Esophagus squamous epithelium (tissue), 5 donors: ENCODE results near the gene PDS5A. TPM values are rescaled to one million over a fixed set of nuclear protein-coding genes. Genes with fewer than 3 reads are reported as not detected.
"Not testable (repeated sequence)": the region's sequence is repeated elsewhere in the genome, so short reads cannot be mapped to it uniquely, and the experiment has no call there.

ENCODE experiments used
- DNase-seq: peaks from one replicate; lab custom pipeline; 2025; lab: John Stamatoyannopoulos, UW
- H3K27ac ChIP-seq, 4 donors: fragments of 200-600 bp; sonication (generic); one replicate each; pipeline ENCODE4 v1.5.1; 2016 to 2019; ENCODE audit warnings: mild to moderate bottlenecking in 1 of 4
- H3K27me3 ChIP-seq, 4 donors: fragments of 200-600 bp; sonication (generic); 1 replicate in 3 of 4; 2 replicates in 1 of 4; pipeline versions ENCODE4 v1.5.1 to v1.6.0; 2017 to 2021; ENCODE audit warnings: antibody characterized with exemption in 1 of 4
- H3K36me3 ChIP-seq, 3 donors: fragments of 200-600 bp; sonication (generic); one replicate each; pipeline ENCODE4 v1.5.1; 2016 to 2019
- H3K4me1 ChIP-seq, 3 donors: fragments of 200-600 bp; sonication (generic); one replicate each; pipeline ENCODE4 v1.5.1; 2017 to 2019
- H3K4me3 ChIP-seq, 4 donors: fragments of 200-600 bp; sonication (generic); 1 replicate in 3 of 4; 2 replicates in 1 of 4; pipeline ENCODE4 v1.5.1; 2016 to 2019; ENCODE audit warnings: mild to moderate bottlenecking in 2 of 4, moderate library complexity in 1 of 4
- H3K9me3 ChIP-seq, 3 donors: fragments of 200-600 bp; sonication (generic); one replicate each; pipeline ENCODE4 v1.5.1; 2016 to 2019
- CTCF ChIP-seq, 6 experiments: fragments of 450-650 bp in 4 of 6; fragments of 200-600 bp in 2 of 6; sonication (generic) in 2 of 6; IDR thresholded peaks; one replicate each; pipeline ENCODE4 v1.5.1; 2016 to 2019; ENCODE audit warnings: antibody characterized with exemption in 6 of 6, mild to moderate bottlenecking in 4 of 6, moderate library complexity in 4 of 6
- POLR2A ChIP-seq, 4 donors: fragments of 450-650 bp; IDR thresholded peaks; one replicate each; pipeline ENCODE4 v1.6.1; 2017; ENCODE audit warnings: antibody characterized with exemption in 4 of 4, mild to moderate bottlenecking in 4 of 4, moderate library complexity in 3 of 4
- WGBS, 2 donors: methylation state at CpG; one replicate each; pipeline ENCODE4 v1.1.5; 2018; 5-methylcytosine and 5-hydroxymethylcytosine counted together
- intact Hi-C: fragments of 100-400 bp; cut with DNase I; formaldehyde crosslinking; loops from one replicate; pipeline ENCODE4 v1.15.0; 2022
- total RNA-seq, 4 donors: library from RNA; depleted of rRNA; stranded (reverse); fragments of >200 nt; gene quantifications; one replicate each; pipeline ENCODE4 v1.1.0, GENCODE V29; 2016
- donor health status: DM: yes; HTN: yes; CAD: no.

Gene PDS5A
- total RNA-seq, 4 donors from 2014 or later: 49.1 to 70.2 (median 59.6) TPM

GRCh38 chr4:39905656-39906055 is 72.1 kb downstream of the PDS5A start:
- no peaks in the 10 kb centered on the region for H3K9me3 ChIP-seq
- peaks cover 1 to 88% (median 5%) of the 10 kb centered on the region in 3 donors for H3K36me3 ChIP-seq
- 64 to 90% methylated on average over 1 of the region's 1 CpG for WGBS, 2 donors
- H3K27ac ChIP-seq: no peak overlapping the region
- TF ChIP-seq POLR2A (IDR thresholded peaks at IDR 0.05) (no peak), CTCF (IDR thresholded peaks at IDR 0.05) (no peak)
- H3K4me1 ChIP-seq: peaks cover 0 to 9% (median 0%) of the 10 kb centered on the region in 3 donors
- intact Hi-C loops: no loop called here
- no peak for DNase-seq
- H3K27me3 ChIP-seq: no peaks in the 10 kb centered on the region
- no peak overlapping the region for H3K4me3 ChIP-seq

GRCh38 chr4:39905019-39905418 is 72.7 kb downstream of the PDS5A start:
- H3K4me3 ChIP-seq, H3K27me3 ChIP-seq, DNase-seq, intact Hi-C loops, H3K9me3 ChIP-seq, H3K27ac ChIP-seq: not testable (repeated sequence)
- 88 to 100% methylated on average over 5 to 6 of the region's 6 CpGs for WGBS, 2 donors
- Histone ChIP-seq H3K4me1 (peaks cover 0 to 11% (median 0%) of the 10 kb centered on the region in 3 donors), H3K36me3 (peaks cover 0 to 91% (median 8%) of the 10 kb centered on the region in 3 donors)

- WGBS, 2 donors: 27 to 40% methylated on average over 2 of the region's 2 CpGs
- no peak for DNase-seq
- H3K4me1 ChIP-seq: peaks cover 0 to 11% (median 0%) of the 10 kb centered on the region in 3 donors
- TF ChIP-seq POLR2A (IDR thresholded peaks at IDR 0.05): no peak
- no peak for TF ChIP-seq CTCF (IDR thresholded peaks at IDR 0.05)
- peaks cover 0 to 97% (median 18%) of the 10 kb centered on the region in 3 donors for H3K36me3 ChIP-seq
- no peaks in the 10 kb centered on the region for H3K9me3 ChIP-seq
- H3K27ac ChIP-seq: peak overlapping the region in 1 of 4 donors; percentile 18
- intact Hi-C loops: no loop called here
- H3K27me3 ChIP-seq: no peaks in the 10 kb centered on the region
- no peak overlapping the region for H3K4me3 ChIP-seq
Measured at GRCh38 chr4:39900966-39901365, 76.7 kb downstream of the PDS5A start.

GRCh38 chr4:39899291-39899690 is 78.4 kb downstream of the PDS5A start:
- no peak for TF ChIP-seq CTCF (IDR thresholded peaks at IDR 0.05)
- TF ChIP-seq POLR2A (IDR thresholded peaks at IDR 0.05): no peak
- Histone ChIP-seq H3K27me3 (no peaks in the 10 kb centered on the region), H3K4me1 (peaks cover 0 to 11% (median 0%) of the 10 kb centered on the region in 3 donors), H3K4me3 (no peak overlapping the region), H3K36me3 (peaks cover 4 to 97% (median 28%) of the 10 kb centered on the region in 3 donors), H3K9me3 (no peaks in the 10 kb centered on the region), H3K27ac (no peak overlapping the region)
- no peak for DNase-seq
- WGBS, 2 donors: 81 to 88% methylated on average over 3 of the region's 3 CpGs
- intact Hi-C loops: no loop called here

- no peak for DNase-seq
- intact Hi-C loops: no loop called here
- H3K4me1 ChIP-seq: peaks cover 0 to 11% (median 0%) of the 10 kb centered on the region in 3 donors
- H3K4me3 ChIP-seq: no peak overlapping the region
- TF ChIP-seq POLR2A (IDR thresholded peaks at IDR 0.05) (no peak), CTCF (IDR thresholded peaks at IDR 0.05) (no peak)
- 93 to 94% methylated on average over 1 of the region's 1 CpG for WGBS, 2 donors
- no peak overlapping the region for H3K27ac ChIP-seq
- peaks cover 4 to 98% (median 33%) of the 10 kb centered on the region in 3 donors for H3K36me3 ChIP-seq
- no peaks in the 10 kb centered on the region for H3K27me3 ChIP-seq
- no peaks in the 10 kb centered on the region for H3K9me3 ChIP-seq
Measured at GRCh38 chr4:39898015-39898414, 79.7 kb downstream of the PDS5A start.

- H3K4me3 ChIP-seq: no peak overlapping the region
- no peaks in the 10 kb centered on the region for H3K4me1 ChIP-seq
- no peak overlapping the region for H3K27ac ChIP-seq
- intact Hi-C loops: no loop called here
- WGBS, 2 donors: 96 to 98% methylated on average over 3 of the region's 3 CpGs
- H3K27me3 ChIP-seq: no peaks in the 10 kb centered on the region
- no peak for DNase-seq
- peaks cover 4 to 100% (median 33%) of the 10 kb centered on the region in 3 donors for H3K36me3 ChIP-seq
- no peaks in the 10 kb centered on the region for H3K9me3 ChIP-seq
- TF ChIP-seq CTCF (IDR thresholded peaks at IDR 0.05) (no peak), POLR2A (IDR thresholded peaks at IDR 0.05) (no peak)
Measured at GRCh38 chr4:39893693-39894072, 84.0 kb downstream of the PDS5A start.
